ENCODE results near the gene BCAR1. TPM values are rescaled to one million over a fixed set of nuclear protein-coding genes. Genes with fewer than 3 reads are reported as not detected.

BCAR1 gene
- total and polyA plus RNA-seq, 2 of the 13 experiments (the other 11 are each of a cell fraction or from before 2014, with no cell fraction given), result 48.1 to 51.7 TPM

DNA sequence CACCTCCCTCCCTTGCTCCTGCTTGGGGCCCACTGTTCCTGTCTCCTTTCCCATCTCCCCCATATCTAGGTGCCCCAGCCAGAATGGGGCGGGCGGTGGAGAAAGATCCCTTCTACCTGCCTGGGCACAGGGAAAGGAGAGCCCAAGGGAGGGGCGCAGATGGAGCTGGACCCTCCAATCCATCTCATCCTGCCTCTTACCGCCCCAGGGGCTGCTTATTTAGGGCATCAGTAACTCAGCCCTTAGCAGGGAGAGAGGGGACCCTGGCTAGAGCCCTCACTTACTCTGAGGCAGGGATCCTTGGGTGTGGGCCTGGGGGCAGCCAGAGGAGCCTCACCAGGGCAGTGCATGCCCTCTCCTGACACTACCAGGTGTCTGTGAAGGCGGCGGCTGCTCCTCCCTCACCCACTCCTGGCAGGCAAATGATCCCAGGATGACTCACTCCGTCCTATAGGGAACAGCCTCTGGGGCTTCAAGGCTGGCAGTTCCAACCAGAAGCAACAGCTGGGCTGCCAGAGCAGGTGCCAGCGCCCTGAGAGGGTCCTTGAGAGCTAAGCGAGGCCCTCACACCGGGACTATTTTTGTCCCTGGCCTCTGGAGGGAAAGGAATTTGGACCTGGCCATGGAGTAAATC lies 16.3 kb upstream of the BCAR1 start (continued):
- TF ChIP-seq SETDB1 (CRISPR knock-in tag; IDR thresholded peaks at IDR 0.05; ENCODE audit: borderline replicate concordance), result no peak
- no peak for TF ChIP-seq ZNF879 (CRISPR knock-in tag; IDR thresholded peaks at IDR 0.05)
- TF ChIP-seq BORCS8-MEF2B (CRISPR knock-in tag; IDR thresholded peaks at IDR 0.05), result 0 out of 2 replicates have a peak, but pooled peaks have one; percentile 15
- peak; percentile 62; the same call in 1 of the 2 replicates for TF ChIP-seq FOXC1 (CRISPR knock-in tag; IDR thresholded peaks at IDR 0.05; ENCODE audit: borderline replicate concordance)
- TF ChIP-seq, protein P1, sequence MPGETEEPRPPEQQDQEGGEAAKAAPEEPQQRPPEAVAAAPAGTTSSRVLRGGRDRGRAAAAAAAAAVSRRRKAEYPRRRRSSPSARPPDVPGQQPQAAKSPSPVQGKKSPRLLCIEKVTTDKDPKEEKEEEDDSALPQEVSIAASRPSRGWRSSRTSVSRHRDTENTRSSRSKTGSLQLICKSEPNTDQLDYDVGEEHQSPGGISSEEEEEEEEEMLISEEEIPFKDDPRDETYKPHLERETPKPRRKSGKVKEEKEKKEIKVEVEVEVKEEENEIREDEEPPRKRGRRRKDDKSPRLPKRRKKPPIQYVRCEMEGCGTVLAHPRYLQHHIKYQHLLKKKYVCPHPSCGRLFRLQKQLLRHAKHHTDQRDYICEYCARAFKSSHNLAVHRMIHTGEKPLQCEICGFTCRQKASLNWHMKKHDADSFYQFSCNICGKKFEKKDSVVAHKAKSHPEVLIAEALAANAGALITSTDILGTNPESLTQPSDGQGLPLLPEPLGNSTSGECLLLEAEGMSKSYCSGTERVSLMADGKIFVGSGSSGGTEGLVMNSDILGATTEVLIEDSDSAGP (CRISPR knock-in tag; IDR thresholded peaks at IDR 0.05; ENCODE audit: borderline replicate concordance), result 0 out of 2 replicates have a peak, but pooled peaks have one; percentile 38
- no peak for TF ChIP-seq EHMT2 (IDR thresholded peaks at IDR 0.05; ENCODE audit: borderline replicate concordance, low read depth, low read length)
- no peak for TF ChIP-seq HNF4G (IDR thresholded peaks at IDR 0.05; ENCODE audit: borderline replicate concordance, low read depth, low read length)
- no peak for TF ChIP-seq HNF4G (CRISPR knock-in tag; IDR thresholded peaks at IDR 0.05; ENCODE audit: borderline replicate concordance, low read depth)
- TF ChIP-seq ZBTB21 (CRISPR knock-in tag; IDR thresholded peaks at IDR 0.05), result no peak
- TF ChIP-seq CCAR2 (optimal IDR thresholded peaks at IDR 0.05; ENCODE audit: low read depth, low read length), result no peak
- TF ChIP-seq EED (CRISPR knock-in tag; IDR thresholded peaks at IDR 0.05), result peak; percentile 66; the same call in 1 of the 2 replicates
- TF ChIP-seq ZBTB7A (CRISPR knock-in tag; IDR thresholded peaks at IDR 0.05), result no peak
- peak; percentile 31 for TF ChIP-seq HNRNPLL (IDR thresholded peaks at IDR 0.05; ENCODE audit: low read depth, low read length, poor library complexity, severe bottlenecking)
- no peak for TF ChIP-seq ZNF644 (CRISPR knock-in tag; IDR thresholded peaks at IDR 0.05; ENCODE audit: low read depth)
- no peak for TF ChIP-seq ZNF30 (CRISPR knock-in tag; IDR thresholded peaks at IDR 0.05)
- TF ChIP-seq ZNF878 (CRISPR knock-in tag; IDR thresholded peaks at IDR 0.05), result no peak
- no peak for TF ChIP-seq CERS6 (CRISPR knock-in tag; IDR thresholded peaks at IDR 0.05)
- peak; percentile 13 for TF ChIP-seq TEAD3 (CRISPR knock-in tag; optimal IDR thresholded peaks at IDR 0.05; ENCODE audit: borderline replicate concordance)
- TF ChIP-seq HIC2 (CRISPR knock-in tag; IDR thresholded peaks at IDR 0.05; ENCODE audit: low read depth), result peak; percentile 90

Data from HepG2 (cell line).